Activated B cell treated with CpG ODN at 0.5 μM for 24 hours (primary cell): ENCODE results near the gene PCDHA1. TPM values are rescaled to one million over a fixed set of nuclear protein-coding genes. Genes with fewer than 3 reads are reported as not detected.

Source experiments
- ATAC-seq: fragments of 200-7000 bp; cut with Tn5 transposase; one replicate; pipeline ENCODE4 v1.10.0; 2021; ENCODE audit warnings: low read depth, mild to moderate bottlenecking, moderate library complexity
- CTCF ChIA-PET: fragments of 350-600 bp; sonication (Branson Sonifier 250); formaldehyde crosslinking; loops from one replicate; lab custom pipeline; 2021; ENCODE audit warnings: antibody characterized with exemption; lab: Charles Lee
- POLR2A ChIA-PET: fragments of 350-600 bp; sonication (Branson Sonifier 250); formaldehyde crosslinking; loops from one replicate; lab custom pipeline; 2021; ENCODE audit warnings: antibody characterized with exemption; lab: Charles Lee
- DNase-seq: peaks from one replicate; pipeline ENCODE4 v3.0.0; 2022
- H3K27ac Mint-ChIP-seq: one replicate; pipeline ENCODE4 v1.8.0; 2020; ENCODE audit warnings: mixed read lengths
- H3K27me3 Mint-ChIP-seq: one replicate; pipeline ENCODE4 v1.8.0; 2021; ENCODE audit warnings: mixed read lengths
- H3K36me3 Mint-ChIP-seq: one replicate; pipeline ENCODE4 v1.8.0; 2021; ENCODE audit warnings: low read depth, mixed read lengths
- H3K4me1 Mint-ChIP-seq: one replicate; pipeline ENCODE4 v1.8.0; 2021; ENCODE audit warnings: mixed read lengths
- H3K4me3 Mint-ChIP-seq: one replicate; pipeline ENCODE4 v1.8.0; 2020; ENCODE audit warnings: mild to moderate bottlenecking, mixed read lengths
- H3K9me3 Mint-ChIP-seq: one replicate; pipeline ENCODE4 v1.8.0; 2020; ENCODE audit warnings: mixed read lengths
- intact Hi-C: fragments of 100-400 bp; cut with micrococcal nuclease; formaldehyde crosslinking; loops from one replicate; pipeline ENCODE4 v1.15.1; 2024
- total RNA-seq: library from RNA; stranded (reverse); gene quantifications from 2 replicates; pipeline ENCODE4 v1.2.3, GENCODE V29; 2022
- TF ChIP-seq, protein P1 (sequence below): fragments of 200-600 bp; IDR thresholded peaks from one replicate; pipeline ENCODE4 v1.8.0; 2022; ENCODE audit warnings: antibody characterized with exemption, mild to moderate bottlenecking

The PCDHA1 gene
- total RNA-seq, 1 donor from 2014 or later, result not detected

DNA sequence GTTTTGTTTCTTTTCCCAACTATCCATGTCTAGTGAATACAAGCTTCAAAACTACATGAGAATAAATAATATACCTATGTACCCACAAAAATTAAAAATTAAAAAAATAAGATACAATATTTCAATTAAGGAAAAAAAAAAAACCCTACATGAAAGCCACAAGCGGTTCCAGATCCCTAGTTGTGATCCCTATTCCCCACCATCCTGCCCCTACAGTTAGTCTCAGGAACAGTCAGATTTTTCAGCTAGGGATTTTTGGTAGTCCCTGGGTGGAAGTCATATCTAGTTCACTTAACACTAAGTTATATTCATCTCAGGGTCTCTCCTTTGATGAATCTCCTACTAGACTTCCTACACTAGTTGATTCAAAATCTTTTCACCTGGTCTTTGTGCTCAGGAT, 246.7 kb downstream of the PCDHA1 start:
- no peaks in the 10 kb centered on the region for H3K9me3 Mint-ChIP-seq
- TF ChIP-seq, protein P1, sequence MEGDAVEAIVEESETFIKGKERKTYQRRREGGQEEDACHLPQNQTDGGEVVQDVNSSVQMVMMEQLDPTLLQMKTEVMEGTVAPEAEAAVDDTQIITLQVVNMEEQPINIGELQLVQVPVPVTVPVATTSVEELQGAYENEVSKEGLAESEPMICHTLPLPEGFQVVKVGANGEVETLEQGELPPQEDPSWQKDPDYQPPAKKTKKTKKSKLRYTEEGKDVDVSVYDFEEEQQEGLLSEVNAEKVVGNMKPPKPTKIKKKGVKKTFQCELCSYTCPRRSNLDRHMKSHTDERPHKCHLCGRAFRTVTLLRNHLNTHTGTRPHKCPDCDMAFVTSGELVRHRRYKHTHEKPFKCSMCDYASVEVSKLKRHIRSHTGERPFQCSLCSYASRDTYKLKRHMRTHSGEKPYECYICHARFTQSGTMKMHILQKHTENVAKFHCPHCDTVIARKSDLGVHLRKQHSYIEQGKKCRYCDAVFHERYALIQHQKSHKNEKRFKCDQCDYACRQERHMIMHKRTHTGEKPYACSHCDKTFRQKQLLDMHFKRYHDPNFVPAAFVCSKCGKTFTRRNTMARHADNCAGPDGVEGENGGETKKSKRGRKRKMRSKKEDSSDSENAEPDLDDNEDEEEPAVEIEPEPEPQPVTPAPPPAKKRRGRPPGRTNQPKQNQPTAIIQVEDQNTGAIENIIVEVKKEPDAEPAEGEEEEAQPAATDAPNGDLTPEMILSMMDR, result no peak
- ChIA-PET CTCF (no interaction called here), POLR2A (no interaction called here)
- H3K27me3 Mint-ChIP-seq, result no peaks in the 10 kb centered on the region
- intact Hi-C loops, result no loop called here
- no peak overlapping the region for H3K27ac Mint-ChIP-seq
- H3K4me3 Mint-ChIP-seq, result no peak overlapping the region
- H3K36me3 Mint-ChIP-seq, result no peaks in the 10 kb centered on the region
- no peaks in the 10 kb centered on the region for H3K4me1 Mint-ChIP-seq
- DNase-seq (no peak), ATAC-seq (no peak)

DNA sequence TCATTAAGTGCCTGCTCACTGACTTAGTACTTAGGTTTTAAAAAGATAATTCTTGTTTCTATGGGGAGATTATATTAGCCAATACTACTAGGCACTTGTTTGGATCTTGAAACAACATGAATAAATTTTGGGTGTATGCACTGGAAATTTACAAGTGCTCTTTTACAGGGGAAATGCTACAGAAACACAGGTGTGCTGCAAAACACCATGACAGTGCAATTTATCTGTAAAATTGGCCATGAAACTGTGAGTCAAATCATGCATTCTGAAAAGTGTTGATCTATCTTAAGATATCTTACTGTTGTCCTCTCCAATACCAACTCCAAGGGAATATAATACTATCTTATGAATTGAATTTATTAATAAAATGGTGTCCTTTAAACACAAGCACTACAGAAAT, 253.1 kb downstream of the PCDHA1 start:
- POLR2A ChIA-PET, result no interaction called here
- Mint-ChIP-seq H3K9me3 (no peaks in the 10 kb centered on the region), H3K4me1 (no peaks in the 10 kb centered on the region), H3K27ac (no peak overlapping the region), H3K36me3 (no peaks in the 10 kb centered on the region), H3K4me3 (no peak overlapping the region), H3K27me3 (peaks cover 2% of the 10 kb centered on the region)
- no peak for ATAC-seq
- intact Hi-C loops, result no loop called here
- no peak for DNase-seq
- TF ChIP-seq, protein P1, result no peak
- CTCF ChIA-PET, result no interaction called here

DNA sequence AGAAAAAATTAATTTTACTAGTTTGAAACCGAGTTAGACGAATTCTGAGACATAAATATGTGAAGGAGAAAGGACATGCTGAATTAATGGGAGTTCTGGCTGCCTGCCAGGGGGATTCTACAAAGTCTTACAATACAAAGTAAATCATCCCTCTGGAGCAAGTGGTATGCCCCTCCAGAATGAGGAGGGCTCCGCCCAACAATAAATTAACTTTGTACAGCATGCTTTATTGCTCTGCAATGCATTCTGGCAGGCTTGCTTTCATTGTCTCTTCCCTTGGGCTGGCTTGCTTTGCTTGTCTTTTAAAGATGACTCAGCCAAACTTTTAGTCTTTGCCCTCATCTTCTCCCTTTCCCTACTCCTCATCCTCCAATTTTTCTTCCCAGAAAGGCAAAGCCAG, 253.6 kb downstream of the PCDHA1 start:
- intact Hi-C loops, result no loop called here
- ChIA-PET POLR2A (no interaction called here), CTCF (no interaction called here)
- H3K27ac Mint-ChIP-seq, result no peak overlapping the region
- ATAC-seq (no peak), DNase-seq (no peak)
- no peaks in the 10 kb centered on the region for H3K36me3 Mint-ChIP-seq
- peaks cover 2% of the 10 kb centered on the region for H3K27me3 Mint-ChIP-seq
- H3K4me3 Mint-ChIP-seq, result no peak overlapping the region
- no peaks in the 10 kb centered on the region for H3K4me1 Mint-ChIP-seq
- no peaks in the 10 kb centered on the region for H3K9me3 Mint-ChIP-seq
- TF ChIP-seq, protein P1, result no peak

DNA sequence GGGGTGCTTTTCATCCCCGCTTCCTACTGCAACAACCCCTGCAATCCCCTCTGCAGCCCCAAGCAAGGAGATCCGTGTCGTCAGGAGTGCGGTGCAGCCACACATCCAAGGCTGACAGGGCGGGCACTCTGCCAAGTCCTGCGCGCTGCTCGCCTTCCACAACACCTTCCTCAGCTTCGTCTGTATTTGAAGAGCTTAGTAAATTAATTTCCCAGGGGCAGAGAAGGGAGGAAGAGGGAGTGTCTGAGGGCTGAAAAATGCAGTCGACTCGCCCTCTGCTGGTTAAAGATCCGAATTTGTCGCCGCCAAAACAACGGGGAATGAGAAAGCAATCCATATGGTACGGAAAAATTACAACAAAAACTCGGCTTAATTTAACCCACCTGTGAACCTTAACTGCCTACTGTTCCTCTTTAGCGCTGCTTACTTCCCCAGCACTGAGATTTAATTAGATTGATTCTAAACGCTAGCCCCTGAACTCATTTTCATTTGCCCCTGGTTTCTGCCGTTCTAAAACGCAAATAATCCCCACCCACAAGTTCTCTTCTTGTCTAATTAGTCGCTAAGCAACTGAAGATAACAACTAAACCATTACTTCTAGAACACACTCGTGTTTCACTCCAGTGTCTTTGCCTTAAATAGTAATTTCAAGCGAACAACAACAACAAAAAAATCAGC, 254.3 kb downstream of the PCDHA1 start:
- no peak overlapping the region for H3K4me3 Mint-ChIP-seq
- TF ChIP-seq, protein P1, result no peak
- H3K27me3 Mint-ChIP-seq, result peaks cover 2% of the 10 kb centered on the region
- ChIA-PET POLR2A (no interaction called here), CTCF (no interaction called here)
- ATAC-seq (no peak), DNase-seq (no peak)
- no peak overlapping the region for H3K27ac Mint-ChIP-seq
- no peaks in the 10 kb centered on the region for H3K9me3 Mint-ChIP-seq
- intact Hi-C loops, result loop anchor here (5.0 kb wide), 1 partner anchor 678 kb away; the partner anchor contains the start of gene SLC4A9
- no peaks in the 10 kb centered on the region for H3K36me3 Mint-ChIP-seq
- no peaks in the 10 kb centered on the region for H3K4me1 Mint-ChIP-seq

DNA sequence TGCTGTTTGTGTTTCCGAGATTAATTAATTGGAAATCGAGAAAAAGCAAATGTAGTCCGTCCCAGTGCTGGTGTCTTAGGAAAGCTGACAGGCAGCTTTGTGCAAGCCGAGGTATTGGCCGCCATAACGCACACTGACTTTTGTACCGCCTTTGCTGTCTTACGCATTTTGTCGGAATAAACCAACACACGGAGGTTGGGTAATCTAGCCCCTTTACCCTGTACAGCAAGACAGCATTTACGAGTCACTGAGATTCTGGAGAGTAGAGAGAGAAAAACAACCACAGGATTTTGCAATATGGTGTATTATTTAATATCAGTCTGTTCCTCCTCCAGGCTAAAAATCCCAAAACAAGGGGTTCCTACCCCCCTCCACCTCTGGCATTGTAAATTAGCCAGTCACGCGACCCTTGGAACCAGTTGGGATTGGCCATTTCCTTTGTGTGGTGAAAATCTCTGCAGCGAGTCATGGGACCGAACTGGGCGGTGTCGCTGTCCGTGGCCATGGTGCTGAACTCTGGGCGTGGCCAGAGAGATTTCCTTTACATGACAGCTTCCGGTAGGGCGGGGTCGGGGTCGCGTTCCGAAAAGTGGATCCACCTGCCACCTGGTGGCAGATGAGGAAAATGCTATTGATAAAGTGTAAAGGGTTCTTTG, 255.0 kb downstream of the PCDHA1 start:
- ATAC-seq, result peak; percentile 50
- no peaks in the 10 kb centered on the region for H3K4me1 Mint-ChIP-seq
- DNase-seq, result peak; percentile 25
- POLR2A ChIA-PET, result no interaction called here
- H3K36me3 Mint-ChIP-seq, result no peaks in the 10 kb centered on the region
- H3K27me3 Mint-ChIP-seq, result peaks cover 2% of the 10 kb centered on the region
- intact Hi-C loops, result loop anchor here (5.0 kb wide), 1 partner anchor 679 kb away; the partner anchor contains the start of gene SLC4A9
- TF ChIP-seq, protein P1, result no peak
- CTCF ChIA-PET, result no interaction called here
- H3K27ac Mint-ChIP-seq, result no peak overlapping the region
- no peak overlapping the region for H3K4me3 Mint-ChIP-seq
- H3K9me3 Mint-ChIP-seq, result no peaks in the 10 kb centered on the region
